Measurements from ENCODE around the gene SNCB.

DNA sequence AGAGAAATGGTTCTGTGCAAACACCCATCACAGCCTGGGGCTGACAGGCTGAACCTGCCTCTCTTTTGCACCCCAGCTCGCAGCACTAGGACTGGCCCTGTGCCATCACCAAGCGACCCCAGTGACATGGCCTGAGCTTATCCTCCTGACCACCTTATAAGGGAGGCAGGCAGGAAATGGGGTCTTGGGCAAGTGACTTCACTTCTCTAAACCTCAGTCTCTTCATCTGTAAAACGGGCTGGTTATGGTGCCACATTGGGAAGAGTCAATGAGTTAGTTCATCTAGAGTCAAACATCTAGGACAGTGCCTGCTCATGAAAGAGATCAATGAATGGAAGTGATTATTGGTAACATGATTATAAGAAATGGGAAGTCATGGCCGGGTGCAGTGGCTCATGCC, 6.2 kb downstream of the SNCB start:
- TF ChIP-seq, protein P1, sequence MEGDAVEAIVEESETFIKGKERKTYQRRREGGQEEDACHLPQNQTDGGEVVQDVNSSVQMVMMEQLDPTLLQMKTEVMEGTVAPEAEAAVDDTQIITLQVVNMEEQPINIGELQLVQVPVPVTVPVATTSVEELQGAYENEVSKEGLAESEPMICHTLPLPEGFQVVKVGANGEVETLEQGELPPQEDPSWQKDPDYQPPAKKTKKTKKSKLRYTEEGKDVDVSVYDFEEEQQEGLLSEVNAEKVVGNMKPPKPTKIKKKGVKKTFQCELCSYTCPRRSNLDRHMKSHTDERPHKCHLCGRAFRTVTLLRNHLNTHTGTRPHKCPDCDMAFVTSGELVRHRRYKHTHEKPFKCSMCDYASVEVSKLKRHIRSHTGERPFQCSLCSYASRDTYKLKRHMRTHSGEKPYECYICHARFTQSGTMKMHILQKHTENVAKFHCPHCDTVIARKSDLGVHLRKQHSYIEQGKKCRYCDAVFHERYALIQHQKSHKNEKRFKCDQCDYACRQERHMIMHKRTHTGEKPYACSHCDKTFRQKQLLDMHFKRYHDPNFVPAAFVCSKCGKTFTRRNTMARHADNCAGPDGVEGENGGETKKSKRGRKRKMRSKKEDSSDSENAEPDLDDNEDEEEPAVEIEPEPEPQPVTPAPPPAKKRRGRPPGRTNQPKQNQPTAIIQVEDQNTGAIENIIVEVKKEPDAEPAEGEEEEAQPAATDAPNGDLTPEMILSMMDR (conservative IDR thresholded peaks at IDR 0.05 in 1 of 2, IDR thresholded peaks at IDR 0.05 in 1 of 2; ENCODE audit: low read depth in 1 of 2, low read length in 2 of 2): no peak
- no peak for TF ChIP-seq EZH2 (IDR thresholded peaks at IDR 0.05; ENCODE audit: low read length, missing control alignments)
